ENCODE data around the gene TMOD2. TPM values are rescaled to one million over a fixed set of nuclear protein-coding genes. Genes with fewer than 3 reads are reported as not detected.

Gene TMOD2
- total RNA-seq, 1 donor from 2014 or later, result 14.6 TPM

GRCh38 chr15:51720201-51720995 lies 31.0 kb upstream of the TMOD2 start:
- CTCF ChIA-PET, result interaction anchor here (1.5 kb wide), 1 partner anchor 56 kb away, joined by 8 read pairs; no protein-coding TSS in a partner anchor
- Mint-ChIP-seq H3K27ac (peak overlapping the region; percentile 12), H3K4me1 (peaks cover 32% of the 10 kb centered on the region), H3K36me3 (ENCODE audit: low read depth) (peaks cover 42% of the 10 kb centered on the region), H3K9me3 (no peaks in the 10 kb centered on the region), H3K27me3 (no peaks in the 10 kb centered on the region), H3K4me3 (no peak overlapping the region)
- POLR2A ChIA-PET, result no interaction called here
- DNase-seq (no peak), ATAC-seq (ENCODE audit: low read depth) (no peak)
- no peak for TF ChIP-seq CTCF (IDR thresholded peaks at IDR 0.05)
- intact Hi-C loops (cut with micrococcal nuclease), result no loop called here

GRCh38 chr15:51721199-51721960 lies 30.0 kb upstream of the TMOD2 start:
- CTCF ChIA-PET, result interaction anchor here (1.3 kb wide), 1 partner anchor 55 kb away, joined by 5 read pairs; no protein-coding TSS in a partner anchor
- Mint-ChIP-seq H3K9me3 (no peaks in the 10 kb centered on the region), H3K4me1 (peaks cover 41% of the 10 kb centered on the region), H3K27me3 (no peaks in the 10 kb centered on the region), H3K27ac (no peak overlapping the region), H3K36me3 (ENCODE audit: low read depth) (peaks cover 45% of the 10 kb centered on the region), H3K4me3 (no peak overlapping the region)
- TF ChIP-seq CTCF (IDR thresholded peaks at IDR 0.05), result no peak
- DNase-seq (no peak), ATAC-seq (ENCODE audit: low read depth) (no peak)
- intact Hi-C loops (cut with micrococcal nuclease), result no loop called here
- POLR2A ChIA-PET, result interaction anchor here (0.8 to 1.6 kb wide), 3 partner anchors 17 to 55 kb away, joined by 3 to 4 read pairs (median 3); partner anchors contain the start of gene LYSMD2

DNA sequence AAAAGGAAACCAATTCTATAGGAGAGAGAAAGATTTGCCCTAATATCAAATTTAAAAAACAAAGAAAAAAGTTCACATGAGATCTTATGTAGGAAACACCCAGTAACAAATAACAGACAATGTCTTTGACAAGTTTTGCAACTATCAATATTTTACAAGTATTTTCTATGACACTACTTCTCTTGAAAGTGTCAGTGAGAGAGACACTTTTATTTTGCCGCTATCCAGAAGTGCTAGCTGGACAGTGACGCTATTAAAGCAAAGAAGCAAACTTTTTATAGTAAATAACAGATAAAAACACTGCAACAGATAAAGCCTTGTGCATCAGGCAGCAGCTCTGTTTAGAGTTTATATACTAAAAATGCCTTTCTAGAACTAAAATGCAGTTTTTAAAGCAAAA lies 27.2 kb upstream of the TMOD2 start:
- Mint-ChIP-seq H3K4me3 (no peak overlapping the region), H3K27me3 (no peaks in the 10 kb centered on the region), H3K9me3 (no peaks in the 10 kb centered on the region), H3K4me1 (peaks cover 61% of the 10 kb centered on the region), H3K27ac (no peak overlapping the region), H3K36me3 (ENCODE audit: low read depth) (peaks cover 57% of the 10 kb centered on the region)
- ChIA-PET POLR2A (interaction anchor here (0.6 kb wide), 1 partner anchor 74 kb away, joined by 5 read pairs; no protein-coding TSS in a partner anchor), CTCF (no interaction called here)
- DNase-seq, result no peak
- intact Hi-C loops (cut with micrococcal nuclease), result no loop called here
- ATAC-seq (ENCODE audit: low read depth), result no peak
- TF ChIP-seq CTCF (IDR thresholded peaks at IDR 0.05), result no peak

DNA sequence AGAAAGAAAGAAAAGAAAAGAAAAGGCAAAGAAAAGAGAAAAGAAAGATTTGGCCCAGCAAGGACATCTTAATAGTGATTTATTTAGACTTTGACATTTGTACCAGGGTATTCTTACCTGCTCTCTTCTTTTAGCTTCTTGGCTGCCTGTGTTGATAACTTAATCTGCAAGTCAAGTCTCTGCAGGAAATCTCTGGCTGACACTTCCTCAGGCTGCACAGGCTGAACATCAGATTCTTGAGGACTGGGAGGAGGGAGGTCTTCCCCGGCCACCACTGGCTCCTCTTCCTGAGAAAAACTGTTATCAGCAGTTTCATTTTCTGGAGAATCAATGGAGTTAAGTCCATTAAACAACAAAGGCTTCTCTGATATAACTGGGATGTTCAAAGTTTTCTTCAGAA lies 26.7 kb upstream of the TMOD2 start:
- no peak for TF ChIP-seq CTCF (IDR thresholded peaks at IDR 0.05)
- ChIA-PET POLR2A (interaction anchor here (0.6 kb wide), 1 partner anchor 74 kb away, joined by 5 read pairs; no protein-coding TSS in a partner anchor), CTCF (no interaction called here)
- no peak for DNase-seq
- no peak for ATAC-seq (ENCODE audit: low read depth)
- no peaks in the 10 kb centered on the region for H3K9me3 Mint-ChIP-seq
- H3K36me3 Mint-ChIP-seq (ENCODE audit: low read depth), result peaks cover 54% of the 10 kb centered on the region
- no peak overlapping the region for H3K4me3 Mint-ChIP-seq
- H3K27me3 Mint-ChIP-seq, result no peaks in the 10 kb centered on the region
- intact Hi-C loops (cut with micrococcal nuclease), result loop anchor here (5.0 kb wide), 1 partner anchor 42 kb away; the partner anchor contains the start of gene SCG3
- peaks cover 63% of the 10 kb centered on the region for H3K4me1 Mint-ChIP-seq
- H3K27ac Mint-ChIP-seq, result no peak overlapping the region

All from activated B cell treated with CpG ODN at 0.5 μM for 24 hours (primary cell).